GM23338 (cell line): ENCODE data around the gene PRTFDC1. TPM values are rescaled to one million over a fixed set of nuclear protein-coding genes. Genes with fewer than 3 reads are reported as not detected.
"Not testable (repeated sequence)": the region's sequence is repeated elsewhere in the genome, so short reads cannot be mapped to it uniquely, and the experiment has no call there.

Experiments used
- ATAC-seq: fragments of 200-7000 bp; cut with Tn5 transposase; 3 replicates; pipeline ENCODE4 v1.9.1; 2020
- DNase-seq: peaks from one replicate; pipeline ENCODE4 v3.0.0-alpha.2; 2015; ENCODE audit warnings: low spot score
- H2AFZ ChIP-seq: fragments of 200-600 bp; sonication (generic); 2 replicates; pipeline ENCODE4 v1.8.0; 2016; ENCODE audit warnings: antibody characterized with exemption, mild to moderate bottlenecking, moderate library complexity
- H3F3A ChIP-seq: fragments of 200-600 bp; sonication (generic); replicated peaks from 2 replicates; pipeline ENCODE4 v1.8.0; 2017; ENCODE audit warnings: antibody characterized with exemption, mixed run types, low read depth
- H3K27ac ChIP-seq: fragments of 200-600 bp; sonication (generic); 2 replicates; pipeline ENCODE4 v1.6.1; 2016; ENCODE audit warnings: low read depth
- H3K27me3 ChIP-seq: fragments of 200-600 bp; sonication (generic); 2 replicates; pipeline ENCODE4 v1.8.0; 2016; ENCODE audit warnings: mild to moderate bottlenecking, mixed run types, moderate library complexity; ENCODE audit not compliant: insufficient read depth
- H3K36me3 ChIP-seq: fragments of 200-600 bp; sonication (generic); 2 replicates; pipeline ENCODE4 v1.8.0; 2016; ENCODE audit warnings: mild to moderate bottlenecking; ENCODE audit not compliant: insufficient read depth
- H3K4me1 ChIP-seq: fragments of 200-600 bp; sonication (generic); 2 replicates; pipeline ENCODE4 v1.8.0; 2016; ENCODE audit warnings: mild to moderate bottlenecking, moderate library complexity; ENCODE audit not compliant: insufficient read depth
- H3K4me2 ChIP-seq: fragments of 200-600 bp; sonication (generic); 2 replicates; pipeline ENCODE4 v1.7.1; 2017; ENCODE audit warnings: mixed run types
- H3K4me3 ChIP-seq: fragments of 200-600 bp; sonication (generic); 2 replicates; pipeline ENCODE4 v1.6.1; 2016; ENCODE audit warnings: mixed run types
- H3K79me2 ChIP-seq: fragments of 200-600 bp; sonication (generic); replicated peaks from 2 replicates; pipeline ENCODE4 v1.8.0; 2017; ENCODE audit warnings: mild to moderate bottlenecking; ENCODE audit not compliant: insufficient read depth
- H3K9me2 ChIP-seq: fragments of 200-600 bp; sonication (generic); 2 replicates; pipeline ENCODE4 v1.8.0; 2017; ENCODE audit not compliant: insufficient read depth
- H4K20me1 ChIP-seq: fragments of 200-600 bp; sonication (generic); replicated peaks from 2 replicates; pipeline ENCODE4 v1.8.0; 2017; ENCODE audit warnings: mild to moderate bottlenecking; ENCODE audit not compliant: insufficient read depth
- H3K27ac Mint-ChIP-seq: 2 replicates; pipeline ENCODE4 v1.8.0; 2020; ENCODE audit warnings: inconsistent platforms, mild to moderate bottlenecking, moderate library complexity, mixed read lengths
- H3K27me3 Mint-ChIP-seq: 3 replicates; pipeline ENCODE4 v1.8.0; 2022; ENCODE audit warnings: low read depth, mild to moderate bottlenecking, moderate library complexity, mixed read lengths, inconsistent platforms; ENCODE audit not compliant: insufficient read depth, poor library complexity
- H3K36me3 Mint-ChIP-seq: 3 replicates; pipeline ENCODE4 v1.8.0; 2021; ENCODE audit warnings: low read depth, mild to moderate bottlenecking, inconsistent platforms, moderate library complexity, mixed read lengths
- H3K4me1 Mint-ChIP-seq: 3 replicates; pipeline ENCODE4 v1.8.0; 2020; ENCODE audit warnings: mild to moderate bottlenecking, inconsistent platforms, mixed read lengths
- H3K4me3 Mint-ChIP-seq: 3 replicates; pipeline ENCODE4 v1.8.0; 2021; ENCODE audit warnings: moderate library complexity, mild to moderate bottlenecking, inconsistent platforms, mixed read lengths
- H3K9me3 Mint-ChIP-seq: 3 replicates; pipeline ENCODE4 v1.8.0; 2020; ENCODE audit warnings: moderate library complexity, mild to moderate bottlenecking, inconsistent platforms, mixed read lengths
- STAT1 ChIP-seq: IDR thresholded peaks from one replicate; pipeline ENCODE4 v1.6.1; 2016; ENCODE audit warnings: antibody characterized with exemption; ENCODE audit not compliant: unreplicated experiment
- polyA plus RNA-seq: library from polyadenylated mRNA; unstranded; fragments of >200 nt; fragmentation: Nextera tagmentation; extraction: Ambion mirVana; gene quantifications from 2 replicates; pipeline ENCODE4 v1.2.1, GENCODE V29; 2016
- total RNA-seq: library from RNA; depleted of rRNA; stranded (reverse); fragments of >200 nt; shearing (Covaris generic); gene quantifications from 2 replicates; pipeline ENCODE4 v1.2.3, GENCODE V29; 2014
- TF ChIP-seq, protein P1 (sequence below): IDR thresholded peaks from one replicate; pipeline ENCODE4 v1.6.1; 2018; ENCODE audit warnings: antibody characterized with exemption; ENCODE audit not compliant: unreplicated experiment

PRTFDC1 gene
- total and polyA plus RNA-seq, 2 experiments from 2014 or later, result 7.9 to 9.1 TPM

DNA sequence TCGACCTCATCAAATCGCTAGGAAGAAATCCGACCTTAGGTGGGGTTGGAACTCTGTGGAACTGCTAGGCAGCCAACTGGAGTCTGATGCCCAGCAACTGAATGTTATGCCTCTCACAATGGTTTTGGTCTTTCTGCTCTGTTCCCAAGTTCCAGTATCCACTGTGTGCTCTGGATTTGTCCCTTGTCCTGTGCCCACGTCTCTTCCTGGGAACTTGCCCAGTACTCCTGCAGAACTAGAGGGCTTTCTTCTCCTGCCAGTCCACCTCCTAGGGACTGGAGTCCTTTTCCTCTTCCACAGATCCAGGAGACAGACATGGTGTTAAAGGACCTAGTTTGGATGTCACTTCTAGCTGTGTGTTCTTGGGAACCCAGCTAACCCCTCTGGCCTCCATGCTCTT is 26.6 kb downstream of the PRTFDC1 start:
- H3K79me2 ChIP-seq, result no peaks in the 10 kb centered on the region
- no peak overlapping the region for H2AFZ ChIP-seq
- H3K27me3 ChIP-seq, result no peaks in the 10 kb centered on the region
- no peak for DNase-seq
- H3K4me3 ChIP-seq, result no peak overlapping the region
- H3K4me1 ChIP-seq, result no peaks in the 10 kb centered on the region
- no peak overlapping the region for H3K27ac ChIP-seq
- no peak overlapping the region for H3K4me3 Mint-ChIP-seq
- H3K9me3 Mint-ChIP-seq, result peaks cover 29% of the 10 kb centered on the region
- no peak for ATAC-seq
- H3K27ac Mint-ChIP-seq, result peak overlapping the region; percentile 20; the same call in 1 of the 2 replicates
- no peaks in the 10 kb centered on the region for H3F3A ChIP-seq
- peaks cover 7% of the 10 kb centered on the region; the same call in 2 of the 3 replicates for H3K4me1 Mint-ChIP-seq
- TF ChIP-seq, protein P1, sequence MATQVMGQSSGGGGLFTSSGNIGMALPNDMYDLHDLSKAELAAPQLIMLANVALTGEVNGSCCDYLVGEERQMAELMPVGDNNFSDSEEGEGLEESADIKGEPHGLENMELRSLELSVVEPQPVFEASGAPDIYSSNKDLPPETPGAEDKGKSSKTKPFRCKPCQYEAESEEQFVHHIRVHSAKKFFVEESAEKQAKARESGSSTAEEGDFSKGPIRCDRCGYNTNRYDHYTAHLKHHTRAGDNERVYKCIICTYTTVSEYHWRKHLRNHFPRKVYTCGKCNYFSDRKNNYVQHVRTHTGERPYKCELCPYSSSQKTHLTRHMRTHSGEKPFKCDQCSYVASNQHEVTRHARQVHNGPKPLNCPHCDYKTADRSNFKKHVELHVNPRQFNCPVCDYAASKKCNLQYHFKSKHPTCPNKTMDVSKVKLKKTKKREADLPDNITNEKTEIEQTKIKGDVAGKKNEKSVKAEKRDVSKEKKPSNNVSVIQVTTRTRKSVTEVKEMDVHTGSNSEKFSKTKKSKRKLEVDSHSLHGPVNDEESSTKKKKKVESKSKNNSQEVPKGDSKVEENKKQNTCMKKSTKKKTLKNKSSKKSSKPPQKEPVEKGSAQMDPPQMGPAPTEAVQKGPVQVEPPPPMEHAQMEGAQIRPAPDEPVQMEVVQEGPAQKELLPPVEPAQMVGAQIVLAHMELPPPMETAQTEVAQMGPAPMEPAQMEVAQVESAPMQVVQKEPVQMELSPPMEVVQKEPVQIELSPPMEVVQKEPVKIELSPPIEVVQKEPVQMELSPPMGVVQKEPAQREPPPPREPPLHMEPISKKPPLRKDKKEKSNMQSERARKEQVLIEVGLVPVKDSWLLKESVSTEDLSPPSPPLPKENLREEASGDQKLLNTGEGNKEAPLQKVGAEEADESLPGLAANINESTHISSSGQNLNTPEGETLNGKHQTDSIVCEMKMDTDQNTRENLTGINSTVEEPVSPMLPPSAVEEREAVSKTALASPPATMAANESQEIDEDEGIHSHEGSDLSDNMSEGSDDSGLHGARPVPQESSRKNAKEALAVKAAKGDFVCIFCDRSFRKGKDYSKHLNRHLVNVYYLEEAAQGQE, result no peak
- no peak for TF ChIP-seq STAT1
- H3K4me2 ChIP-seq, result no peak overlapping the region
- peaks cover 3% of the 10 kb centered on the region; the same call in 1 of the 2 replicates for H3K9me2 ChIP-seq
- H3K27me3 Mint-ChIP-seq, result peaks cover 2% of the 10 kb centered on the region
- peaks cover 37% of the 10 kb centered on the region; the same call in 2 of the 3 replicates for H3K36me3 Mint-ChIP-seq
- H3K36me3 ChIP-seq, result no peaks in the 10 kb centered on the region
- H4K20me1 ChIP-seq, result no peaks in the 10 kb centered on the region

DNA sequence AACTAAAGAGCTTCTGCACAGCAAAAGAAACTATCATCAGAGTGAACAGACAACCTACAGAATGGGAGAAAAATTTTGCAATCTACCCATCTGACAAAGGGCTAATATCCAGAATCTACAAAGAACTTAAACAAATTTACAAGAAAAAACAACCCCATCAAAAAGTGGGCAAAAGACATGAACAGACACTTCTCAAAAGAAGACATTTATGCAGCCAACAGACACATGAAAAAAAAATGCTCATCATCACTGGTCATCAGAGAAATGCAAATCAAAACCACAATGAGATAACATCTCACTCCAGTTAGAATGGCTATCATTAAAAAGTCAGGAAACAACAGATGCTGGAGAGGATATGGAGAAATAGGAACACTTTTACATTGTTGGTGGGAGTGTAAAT is 27.9 kb downstream of the PRTFDC1 start:
- not testable (repeated sequence) for H2AFZ ChIP-seq, DNase-seq, H3K79me2 ChIP-seq, H3K27me3 Mint-ChIP-seq, ATAC-seq, H3K27me3 ChIP-seq, H3K4me2 ChIP-seq, H3K27ac Mint-ChIP-seq, H3K4me3 ChIP-seq, H3F3A ChIP-seq, H3K36me3 ChIP-seq, H3K4me1 ChIP-seq, H3K27ac ChIP-seq, H3K4me3 Mint-ChIP-seq, H3K9me2 ChIP-seq, H3K4me1 Mint-ChIP-seq, H4K20me1 ChIP-seq
- Mint-ChIP-seq H3K36me3 (peaks cover 40% of the 10 kb centered on the region; the same call in 2 of the 3 replicates), H3K9me3 (peaks cover 33% of the 10 kb centered on the region)

DNA sequence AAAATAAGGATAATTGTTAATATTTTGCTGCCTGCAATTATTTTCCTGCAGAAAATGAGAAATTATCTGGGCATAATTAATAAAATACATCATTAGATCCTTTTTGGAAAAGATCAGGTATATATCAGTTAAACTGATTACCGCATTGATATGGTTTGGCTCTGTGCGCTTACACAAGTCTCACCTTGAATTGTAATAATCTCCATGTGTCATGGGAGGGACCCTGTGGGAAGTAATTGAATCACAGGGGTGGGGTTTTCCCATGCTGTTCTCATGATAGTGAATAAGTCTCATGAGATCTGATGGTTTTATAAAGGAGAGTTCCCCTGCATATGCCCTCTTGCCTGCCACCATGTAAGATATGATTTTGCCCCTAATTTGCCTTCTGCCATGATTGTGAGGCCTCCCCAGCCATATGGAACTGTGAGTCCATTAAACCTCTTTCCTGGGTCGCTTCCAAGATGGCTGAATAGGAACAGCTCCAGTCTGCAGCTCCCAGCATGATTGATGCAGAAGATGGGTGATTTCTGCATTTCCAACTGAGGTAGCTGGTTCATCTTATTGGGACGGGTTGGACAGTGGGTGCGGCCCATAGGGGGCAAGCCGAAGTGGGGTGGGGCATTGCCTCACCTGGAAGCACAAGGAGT is 30.1 kb downstream of the PRTFDC1 start:
- H3K4me1 ChIP-seq, H3K27ac ChIP-seq, ATAC-seq, H3K27me3 ChIP-seq, H3K79me2 ChIP-seq, H3K4me3 ChIP-seq, H3K4me2 ChIP-seq, H4K20me1 ChIP-seq, H3K27ac Mint-ChIP-seq, DNase-seq, H3K4me3 Mint-ChIP-seq, H3K27me3 Mint-ChIP-seq, H3K4me1 Mint-ChIP-seq, H3K36me3 ChIP-seq, H3K9me2 ChIP-seq, H3F3A ChIP-seq, H2AFZ ChIP-seq: not testable (repeated sequence)
- peaks cover 40% of the 10 kb centered on the region; the same call in 2 of the 3 replicates for H3K36me3 Mint-ChIP-seq
- H3K9me3 Mint-ChIP-seq, result peaks cover 35% of the 10 kb centered on the region
